Sigmoid colon (tissue), 7 donors: ENCODE measurements around the gene NHLRC4. TPM values are rescaled to one million over a fixed set of nuclear protein-coding genes. Genes with fewer than 3 reads are reported as not detected.

Experiments used
- DNase-seq: peaks from one replicate; pipeline ENCODE4 v3.0.0-alpha.2; 2019
- H3K27ac ChIP-seq, 4 donors: fragments of 200-600 bp; sonication (generic); one replicate each; pipeline ENCODE4 v1.5.1; 2016 to 2019; ENCODE audit warnings: mild to moderate bottlenecking in 1 of 4
- H3K27me3 ChIP-seq, 3 donors: fragments of 200-600 bp; sonication (generic); one replicate each; pipeline ENCODE4 v1.5.1; 2019; ENCODE audit warnings: mild to moderate bottlenecking in 1 of 3
- H3K36me3 ChIP-seq, 4 donors: fragments of 200-600 bp; sonication (generic); one replicate each; pipeline ENCODE4 v1.5.1; 2016 to 2019
- H3K4me1 ChIP-seq, 4 donors: fragments of 200-600 bp; sonication (generic); one replicate each; pipeline ENCODE4 v1.5.1; 2017 to 2019
- H3K4me3 ChIP-seq, 4 donors: fragments of 200-600 bp; sonication (generic); one replicate each; pipeline ENCODE4 v1.5.1; 2017 to 2019; ENCODE audit warnings: mild to moderate bottlenecking in 2 of 4, moderate library complexity in 1 of 4
- H3K9me3 ChIP-seq, 4 donors: fragments of 200-600 bp in 3 of 4; sonication (generic) in 3 of 4; one replicate each; pipeline versions ENCODE4 v1.5.1 to v1.6.1; 2013 to 2019
- CTCF ChIP-seq, 4 experiments: fragments of 450-650 bp in 3 of 4; fragments of 200-600 bp in 1 of 4; IDR thresholded peaks; one replicate each; pipeline ENCODE4 v1.5.1; 2016 to 2019; ENCODE audit warnings: antibody characterized with exemption in 4 of 4, mild to moderate bottlenecking in 3 of 4, moderate library complexity in 2 of 4
- EP300 ChIP-seq, 4 donors: sonication (generic); formaldehyde crosslinking; IDR thresholded peaks; one replicate each; pipeline ENCODE4 v1.6.1; 2017; ENCODE audit warnings: antibody characterized with exemption in 4 of 4
- POLR2A ChIP-seq, 2 donors: fragments of 450-650 bp; IDR thresholded peaks; one replicate each; pipeline ENCODE4 v1.6.1; 2016; ENCODE audit warnings: antibody characterized with exemption in 2 of 2, mild to moderate bottlenecking in 2 of 2, moderate library complexity in 2 of 2
- POLR2AphosphoS5 ChIP-seq, 4 donors: sonication (generic); formaldehyde crosslinking; IDR thresholded peaks; one replicate each; pipeline ENCODE4 v1.6.1; 2017; ENCODE audit warnings: antibody characterized with exemption in 4 of 4
- WGBS, 2 donors: extraction: QIAGEN DNeasy Blood & Tissue Kit; methylation state at CpG; one replicate each; pipeline ENCODE4 v1.1.7; 2013; 5-methylcytosine and 5-hydroxymethylcytosine counted together
- intact Hi-C: fragments of 100-400 bp; cut with DNase I; formaldehyde crosslinking; loops from one replicate; pipeline ENCODE4 v1.15.1; 2023
- polyA plus RNA-seq, 3 donors: library from polyadenylated mRNA; stranded (reverse); fragments of 200-250 nt; gene quantifications; one replicate each; pipeline ENCODE4 v1.2.3, GENCODE V29; 2013
- small RNA-seq, 3 donors: library from RNA; depleted of rRNA; stranded (forward); fragments of <200 nt; gene quantifications; one replicate each; pipeline ENCODE3, GENCODE V24; 2016
- total RNA-seq, 4 donors: library from RNA; depleted of rRNA; stranded (reverse); fragments of >200 nt; gene quantifications; one replicate each; pipeline ENCODE4 v1.1.0, GENCODE V29; 2016
- donor health status: healthy with polysubstance abuse.
- donor health status: Bipolar disorder and iron deficiency.
- donor health status: healthy.

Gene NHLRC4
- total and polyA plus RNA-seq, 7 donors = 0.60 to 4.2 (median 1.5) TPM

- Histone ChIP-seq H3K27me3 (no peaks in the 10 kb centered on the region), H3K4me3 (no peak overlapping the region), H3K4me1 (peaks cover 0 to 7% (median 6%) of the 10 kb centered on the region in 4 donors), H3K9me3 (no peaks in the 10 kb centered on the region), H3K27ac (no peak overlapping the region), H3K36me3 (no peaks in the 10 kb centered on the region)
- intact Hi-C loops = no loop called here
- no peak for TF ChIP-seq POLR2A (IDR thresholded peaks at IDR 0.05)
- TF ChIP-seq CTCF (IDR thresholded peaks at IDR 0.05) = peak in 3 of 4 experiments; percentile 49 to 72 (median 53)
- DNase-seq = peak; percentile 72
- 31 to 76% methylated on average over 28 of the region's 28 CpGs for WGBS, 2 donors
Measured at GRCh38 chr16:610513-611381, 43.9 kb downstream of the NHLRC4 start.

- WGBS, 2 donors = 87 to 92% methylated on average over 13 of the region's 13 CpGs
- H3K27me3 ChIP-seq = no peaks in the 10 kb centered on the region
- TF ChIP-seq POLR2A (IDR thresholded peaks at IDR 0.05) (no peak), EP300 (IDR thresholded peaks at IDR 0.05) (no peak), POLR2AphosphoS5 (IDR thresholded peaks at IDR 0.05) (no peak), CTCF (IDR thresholded peaks at IDR 0.05) (no peak)
- H3K4me1 ChIP-seq = peaks cover 0 to 7% (median 6%) of the 10 kb centered on the region in 4 donors
- intact Hi-C loops = no loop called here
- peaks cover 0 to 4% (median 0%) of the 10 kb centered on the region in 4 donors for H3K36me3 ChIP-seq
- H3K4me3 ChIP-seq = no peak overlapping the region
- H3K9me3 ChIP-seq = no peaks in the 10 kb centered on the region
- H3K27ac ChIP-seq = no peak overlapping the region
- no peak for DNase-seq
Measured at GRCh38 chr16:615122-615521, 48.3 kb downstream of the NHLRC4 start.

- H3K4me3 ChIP-seq = no peak overlapping the region
- peak; percentile 58 for DNase-seq
- H3K27me3 ChIP-seq = no peaks in the 10 kb centered on the region
- peaks cover 0 to 4% (median 0%) of the 10 kb centered on the region in 4 donors for H3K36me3 ChIP-seq
- no peak overlapping the region for H3K27ac ChIP-seq
- TF ChIP-seq POLR2AphosphoS5 (IDR thresholded peaks at IDR 0.05) (no peak), CTCF (IDR thresholded peaks at IDR 0.05) (no peak), EP300 (IDR thresholded peaks at IDR 0.05) (no peak), POLR2A (IDR thresholded peaks at IDR 0.05) (no peak)
- peaks cover 0 to 13% (median 9%) of the 10 kb centered on the region in 4 donors for H3K4me1 ChIP-seq
- intact Hi-C loops = no loop called here
- H3K9me3 ChIP-seq = no peaks in the 10 kb centered on the region
- WGBS, 2 donors = 74 to 91% methylated on average over 39 of the region's 39 CpGs
Measured at GRCh38 chr16:616733-617586, 50.2 kb downstream of the NHLRC4 start.

- intact Hi-C loops = no loop called here
- peak; percentile 57 for DNase-seq
- H3K4me3 ChIP-seq = no peak overlapping the region
- 93% methylated on average over 16 of the region's 16 CpGs for WGBS, 2 donors
- H3K9me3 ChIP-seq = no peaks in the 10 kb centered on the region
- H3K36me3 ChIP-seq = peaks cover 0 to 4% (median 0%) of the 10 kb centered on the region in 4 donors
- H3K27ac ChIP-seq = no peak overlapping the region
- peaks cover 0 to 15% (median 10%) of the 10 kb centered on the region in 4 donors for H3K4me1 ChIP-seq
- no peaks in the 10 kb centered on the region for H3K27me3 ChIP-seq
- TF ChIP-seq POLR2A (IDR thresholded peaks at IDR 0.05) = no peak
- TF ChIP-seq CTCF (IDR thresholded peaks at IDR 0.05) = no peak
- TF ChIP-seq POLR2AphosphoS5 (IDR thresholded peaks at IDR 0.05) = no peak
- TF ChIP-seq EP300 (IDR thresholded peaks at IDR 0.05) = no peak
Measured at GRCh38 chr16:617855-618254, 51.0 kb downstream of the NHLRC4 start.

Small RNAs within 50 kb of the gene (small RNA-seq; reads per million reads assigned to genes)
- gene MIR3176 (0 to 0.43 (median 0) reads per million in 3 donors), gene MIR5587 (0 reads per million in 3 donors), gene Z98883.1 (0 reads per million in 3 donors)

Other genes with a start within 250 kb of the NHLRC4 start
- 10 to 100 TPM; 17.9 to 29.9 (median 20.9) TPM for gene AXIN1, start 214.3 kb upstream of the NHLRC4 start, total RNA-seq
- gene AXIN1, start 214.3 kb upstream of the NHLRC4 start, polyA plus RNA-seq = 10 to 100 TPM; 28.2 to 33.4 (median 30.3) TPM
- 10 to 100 TPM; 49.6 to 77.4 (median 62.0) TPM for gene MRPL28, start 196.5 kb upstream of the NHLRC4 start, total RNA-seq
- gene MRPL28, start 196.5 kb upstream of the NHLRC4 start, polyA plus RNA-seq = 10 to 100 TPM; 74.5 to 95.9 (median 78.4) TPM
- 10 to 100 TPM; 20.7 to 26.6 (median 22.7) TPM for gene PGAP6, start 185.0 kb upstream of the NHLRC4 start, total RNA-seq
- gene PGAP6, start 185.0 kb upstream of the NHLRC4 start, polyA plus RNA-seq = 100 to 1,000 TPM in 1 of 3 donors, 10 to 100 TPM in 2; 61.9 to 109 (median 70.3) TPM
- 100 to 1,000 TPM; 138 to 281 (median 191) TPM for gene NME4, start 169.8 kb upstream of the NHLRC4 start, total RNA-seq
- gene NME4, start 169.8 kb upstream of the NHLRC4 start, polyA plus RNA-seq = 10 to 100 TPM; 39.6 to 55.3 (median 46.7) TPM
- 10 to 100 TPM; 15.0 to 21.6 (median 16.4) TPM for gene DECR2, start 165.1 kb upstream of the NHLRC4 start, total RNA-seq
- 10 to 100 TPM; 30.6 to 39.1 (median 31.9) TPM for gene DECR2, start 165.1 kb upstream of the NHLRC4 start, polyA plus RNA-seq
- 10 to 100 TPM; 20.0 to 44.9 (median 28.9) TPM for gene RAB11FIP3, start 141.4 kb upstream of the NHLRC4 start, total RNA-seq
- 10 to 100 TPM; 10.6 to 24.1 (median 13.2) TPM for gene RAB11FIP3, start 141.4 kb upstream of the NHLRC4 start, polyA plus RNA-seq
- gene CAPN15, start 39.3 kb upstream of the NHLRC4 start, total RNA-seq = 10 to 100 TPM; 10.3 to 24.4 (median 16.9) TPM
- 10 to 100 TPM; 35.4 to 85.8 (median 60.1) TPM for gene CAPN15, start 39.3 kb upstream of the NHLRC4 start, polyA plus RNA-seq
- not detected for gene PRR35, start 6.6 kb upstream of the NHLRC4 start, total RNA-seq
- not detected for gene PRR35, start 6.6 kb upstream of the NHLRC4 start, polyA plus RNA-seq
- gene PIGQ, start 3.0 kb downstream of the NHLRC4 start, total RNA-seq = 10 to 100 TPM; 15.5 to 45.7 (median 22.6) TPM
- 10 to 100 TPM; 11.1 to 47.4 (median 12.0) TPM for gene PIGQ, start 3.0 kb downstream of the NHLRC4 start, polyA plus RNA-seq
- 10 to 100 TPM; 16.8 to 32.7 (median 17.9) TPM for gene RAB40C, start 23.1 kb downstream of the NHLRC4 start, total RNA-seq
- gene RAB40C, start 23.1 kb downstream of the NHLRC4 start, polyA plus RNA-seq = 10 to 100 TPM; 28.8 to 41.2 (median 38.3) TPM
- 1 to 10 TPM in 1 of 4 donors, under 1 TPM in 3; 0.27 to 1.4 (median 0.43) TPM for gene WFIKKN1, start 64.0 kb downstream of the NHLRC4 start, total RNA-seq
- under 1 TPM; 0.46 to 0.80 (median 0.60) TPM for gene WFIKKN1, start 64.0 kb downstream of the NHLRC4 start, polyA plus RNA-seq
- gene METTL26, start 69.3 kb downstream of the NHLRC4 start, total RNA-seq = 100 to 1,000 TPM; 101 to 163 (median 157) TPM
- 100 to 1,000 TPM in 1 of 3 donors, 10 to 100 TPM in 2; 79.5 to 132 (median 87.1) TPM for gene METTL26, start 69.3 kb downstream of the NHLRC4 start, polyA plus RNA-seq
- gene MCRIP2, start 74.8 kb downstream of the NHLRC4 start, total RNA-seq = 10 to 100 TPM; 52.1 to 63.4 (median 55.6) TPM
- 100 to 1,000 TPM; 106 to 132 (median 131) TPM for gene MCRIP2, start 74.8 kb downstream of the NHLRC4 start, polyA plus RNA-seq
- gene WDR90, start 82.4 kb downstream of the NHLRC4 start, total RNA-seq = 10 to 100 TPM in 3 of 4 donors, 1 to 10 TPM in 1; 6.6 to 37.1 (median 13.7) TPM
- gene WDR90, start 82.4 kb downstream of the NHLRC4 start, polyA plus RNA-seq = 10 to 100 TPM in 1 of 3 donors, 1 to 10 TPM in 2; 5.4 to 49.0 (median 7.2) TPM
- 10 to 100 TPM; 35.3 to 58.8 (median 48.8) TPM for gene RHOT2, start 101.1 kb downstream of the NHLRC4 start, total RNA-seq
- gene RHOT2, start 101.1 kb downstream of the NHLRC4 start, polyA plus RNA-seq = 100 to 1,000 TPM in 1 of 3 donors, 10 to 100 TPM in 2; 48.3 to 159 (median 52.9) TPM
- gene RHBDL1, start 108.7 kb downstream of the NHLRC4 start, total RNA-seq = 1 to 10 TPM in 2 of 4 donors, under 1 TPM in 1, not detected in 1; 0.68 to 6.1 (median 1.5) TPM
- 1 to 10 TPM in 1 of 3 donors, under 1 TPM in 1, not detected in 1; 0.46 to 5.6 TPM for gene RHBDL1, start 108.7 kb downstream of the NHLRC4 start, polyA plus RNA-seq
- gene STUB1, start 113.4 kb downstream of the NHLRC4 start, total RNA-seq = 100 to 1,000 TPM; 109 to 183 (median 174) TPM
- 100 to 1,000 TPM; 104 to 136 (median 122) TPM for gene STUB1, start 113.4 kb downstream of the NHLRC4 start, polyA plus RNA-seq
- gene JMJD8, start 117.3 kb downstream of the NHLRC4 start, total RNA-seq = 10 to 100 TPM; 52.8 to 93.4 (median 73.8) TPM
- 10 to 100 TPM; 18.7 to 49.3 (median 22.2) TPM for gene JMJD8, start 117.3 kb downstream of the NHLRC4 start, polyA plus RNA-seq
- 10 to 100 TPM in 2 of 4 donors, 1 to 10 TPM in 2; 6.4 to 17.7 (median 9.9) TPM for gene WDR24, start 123.4 kb downstream of the NHLRC4 start, total RNA-seq
- 1 to 10 TPM; 2.4 to 9.8 (median 3.5) TPM for gene WDR24, start 123.4 kb downstream of the NHLRC4 start, polyA plus RNA-seq
- 1 to 10 TPM in 3 of 4 donors, under 1 TPM in 1; 0.16 to 1.6 (median 1.4) TPM for gene FBXL16, start 138.8 kb downstream of the NHLRC4 start, total RNA-seq
- gene FBXL16, start 138.8 kb downstream of the NHLRC4 start, polyA plus RNA-seq = 1 to 10 TPM in 1 of 3 donors, under 1 TPM in 1, not detected in 1; 0.60 to 2.4 TPM
- gene METRN, start 148.1 kb downstream of the NHLRC4 start, total RNA-seq = 10 to 100 TPM; 27.8 to 49.9 (median 32.2) TPM
- gene METRN, start 148.1 kb downstream of the NHLRC4 start, polyA plus RNA-seq = 10 to 100 TPM; 16.5 to 32.8 (median 31.8) TPM
- 10 to 100 TPM; 27.1 to 53.1 (median 39.5) TPM for gene ANTKMT, start 154.1 kb downstream of the NHLRC4 start, total RNA-seq
- 10 to 100 TPM; 18.6 to 38.1 (median 21.3) TPM for gene ANTKMT, start 154.1 kb downstream of the NHLRC4 start, polyA plus RNA-seq
- gene CCDC78, start 159.4 kb downstream of the NHLRC4 start, total RNA-seq = under 1 TPM in 1 of 4 donors, not detected in 3; 0.49 TPM
- gene CCDC78, start 159.4 kb downstream of the NHLRC4 start, polyA plus RNA-seq = 1 to 10 TPM in 1 of 3 donors, not detected in 2; 3.4 TPM
- 1 to 10 TPM; 2.6 to 4.6 (median 3.8) TPM for gene HAGHL, start 160.1 kb downstream of the NHLRC4 start, total RNA-seq
- 10 to 100 TPM in 1 of 3 donors, 1 to 10 TPM in 1, under 1 TPM in 1; 0.92 to 10.5 (median 1.2) TPM for gene HAGHL, start 160.1 kb downstream of the NHLRC4 start, polyA plus RNA-seq
- 10 to 100 TPM; 18.9 to 28.5 (median 23.8) TPM for gene CIAO3, start 174.0 kb downstream of the NHLRC4 start, total RNA-seq
- gene CIAO3, start 174.0 kb downstream of the NHLRC4 start, polyA plus RNA-seq = 10 to 100 TPM; 18.6 to 51.0 (median 25.4) TPM
- under 1 TPM in 1 of 4 donors, not detected in 3; 0.54 TPM for gene MSLN, start 193.7 kb downstream of the NHLRC4 start, total RNA-seq
- gene MSLN, start 193.7 kb downstream of the NHLRC4 start, polyA plus RNA-seq = 1 to 10 TPM; 1.2 to 3.5 (median 1.2) TPM
- gene RPUSD1, start 221.4 kb downstream of the NHLRC4 start, total RNA-seq = 10 to 100 TPM; 10.7 to 20.2 (median 13.2) TPM
- 10 to 100 TPM; 14.4 to 31.1 (median 17.3) TPM for gene RPUSD1, start 221.4 kb downstream of the NHLRC4 start, polyA plus RNA-seq
- 1 to 10 TPM; 2.8 to 7.7 (median 5.1) TPM for gene CHTF18, start 221.6 kb downstream of the NHLRC4 start, total RNA-seq
- 10 to 100 TPM in 1 of 3 donors, 1 to 10 TPM in 2; 1.8 to 29.2 (median 1.8) TPM for gene CHTF18, start 221.6 kb downstream of the NHLRC4 start, polyA plus RNA-seq
- not detected for gene GNG13, start 233.7 kb downstream of the NHLRC4 start, total RNA-seq
- 1 to 10 TPM in 1 of 3 donors, under 1 TPM in 2; 0.47 to 1.2 (median 0.92) TPM for gene GNG13, start 233.7 kb downstream of the NHLRC4 start, polyA plus RNA-seq